ENCODE measurements around the gene DUSP9.

DUSP9 gene

GRCh38 chrX:153643431-153644351 lies 3.3 kb upstream of the DUSP9 start:
- Histone ChIP-seq H3K36me3 (ENCODE audit: control insufficient read depth, insufficient read depth, low read length) (no peaks in the 10 kb centered on the region), H3K9ac (ENCODE audit: low read depth, low read length) (no peak overlapping the region), H3K4me3 (ENCODE audit: low read depth, low read length) (peak overlapping the region; percentile 38), H3K9me3 (ENCODE audit: control insufficient read depth, insufficient read depth, low read length) (peaks cover 40% of the 10 kb centered on the region), H3K27ac (ENCODE audit: low read depth, low read length) (no peak overlapping the region), H3K27me3 (ENCODE audit: control insufficient read depth, insufficient read depth, low read length) (peaks cover 83% of the 10 kb centered on the region), H3K4me1 (ENCODE audit: control insufficient read depth, insufficient read depth, low read length) (no peaks in the 10 kb centered on the region; the same call in 1 of the 2 replicates)

- no peak overlapping the region for H3K27ac ChIP-seq (ENCODE audit: low read depth, low read length)
- peak overlapping the region; percentile 37 for H3K4me3 ChIP-seq (ENCODE audit: low read depth, low read length)
These were observed 2.5 kb upstream of the DUSP9 start for GRCh38 chrX:153644356-153645125.

GRCh38 chrX:153645151-153645550 lies 1.9 kb upstream of the DUSP9 start:
- no peak overlapping the region for H3K27ac ChIP-seq (ENCODE audit: low read depth, low read length)

More at GRCh38 chrX:153644356-153645125, 2.5 kb upstream of the DUSP9 start:
- H3K9me3 ChIP-seq (ENCODE audit: control insufficient read depth, insufficient read depth, low read length): peaks cover 47% of the 10 kb centered on the region
- H3K9ac ChIP-seq (ENCODE audit: low read depth, low read length): no peak overlapping the region
- no peaks in the 10 kb centered on the region; the same call in 1 of the 2 replicates for H3K4me1 ChIP-seq (ENCODE audit: control insufficient read depth, insufficient read depth, low read length)
- no peaks in the 10 kb centered on the region for H3K36me3 ChIP-seq (ENCODE audit: control insufficient read depth, insufficient read depth, low read length)
- H3K27me3 ChIP-seq (ENCODE audit: control insufficient read depth, insufficient read depth, low read length): peaks cover 91% of the 10 kb centered on the region

GRCh38 chrX:153645921-153646488 lies 998 bp upstream of the DUSP9 start:
- peaks cover 80% of the 10 kb centered on the region for H3K27me3 ChIP-seq (ENCODE audit: control insufficient read depth, insufficient read depth, low read length)
- H3K27ac ChIP-seq (ENCODE audit: low read depth, low read length): no peak overlapping the region
- no peak overlapping the region for H3K9ac ChIP-seq (ENCODE audit: low read depth, low read length)
- H3K36me3 ChIP-seq (ENCODE audit: control insufficient read depth, insufficient read depth, low read length): no peaks in the 10 kb centered on the region
- peaks cover 39% of the 10 kb centered on the region for H3K9me3 ChIP-seq (ENCODE audit: control insufficient read depth, insufficient read depth, low read length)
- no peak overlapping the region for H3K4me3 ChIP-seq (ENCODE audit: low read depth, low read length)
- no peaks in the 10 kb centered on the region; the same call in 1 of the 2 replicates for H3K4me1 ChIP-seq (ENCODE audit: control insufficient read depth, insufficient read depth, low read length)

More at GRCh38 chrX:153645151-153645550, 1.9 kb upstream of the DUSP9 start:
- H3K27me3 ChIP-seq (ENCODE audit: control insufficient read depth, insufficient read depth, low read length): peaks cover 88% of the 10 kb centered on the region
- H3K9me3 ChIP-seq (ENCODE audit: control insufficient read depth, insufficient read depth, low read length): peaks cover 45% of the 10 kb centered on the region
- no peak overlapping the region for H3K4me3 ChIP-seq (ENCODE audit: low read depth, low read length)
- no peaks in the 10 kb centered on the region for H3K36me3 ChIP-seq (ENCODE audit: control insufficient read depth, insufficient read depth, low read length)
- no peaks in the 10 kb centered on the region; the same call in 1 of the 2 replicates for H3K4me1 ChIP-seq (ENCODE audit: control insufficient read depth, insufficient read depth, low read length)
- H3K9ac ChIP-seq (ENCODE audit: low read depth, low read length): no peak overlapping the region

DNA sequence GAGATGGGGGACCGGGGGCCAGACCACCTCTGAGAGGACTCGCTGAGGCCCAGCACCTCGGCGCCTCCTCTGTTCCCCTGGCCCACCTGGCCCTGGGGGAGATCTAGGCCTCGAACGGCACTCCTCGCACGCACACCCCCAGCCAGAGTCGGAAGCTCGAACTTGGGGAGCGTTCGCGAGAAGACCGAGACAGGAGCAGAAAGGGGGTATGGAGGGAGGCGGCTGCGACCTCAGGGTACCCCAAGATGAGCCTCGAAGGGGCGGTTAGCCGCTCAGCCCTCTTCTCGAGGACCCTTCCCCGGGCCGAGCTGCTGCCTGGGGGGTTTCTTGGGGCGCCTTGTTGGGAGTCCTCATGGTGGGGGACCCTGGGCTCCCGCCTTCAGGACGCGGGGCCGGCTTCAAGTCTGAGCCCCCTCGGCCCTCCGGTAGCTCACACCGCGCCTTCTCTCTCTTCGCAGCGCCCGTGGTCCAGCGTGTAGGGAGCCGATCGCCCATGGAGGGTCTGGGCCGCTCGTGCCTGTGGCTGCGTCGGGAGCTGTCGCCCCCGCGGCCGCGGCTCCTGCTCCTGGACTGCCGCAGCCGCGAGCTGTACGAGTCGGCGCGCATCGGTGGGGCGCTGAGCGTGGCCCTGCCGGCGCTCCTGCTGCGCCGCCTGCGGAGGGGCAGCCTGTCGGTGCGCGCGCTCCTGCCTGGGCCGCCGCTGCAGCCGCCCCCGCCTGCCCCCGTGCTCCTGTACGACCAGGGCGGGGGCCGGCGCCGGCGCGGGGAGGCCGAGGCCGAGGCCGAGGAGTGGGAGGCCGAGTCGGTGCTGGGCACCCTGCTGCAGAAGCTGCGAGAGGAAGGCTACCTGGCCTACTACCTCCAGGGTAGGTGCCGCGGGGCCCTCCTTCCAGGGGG lies 706 bp downstream of the DUSP9 start:
- Histone ChIP-seq H3K36me3 (ENCODE audit: control insufficient read depth, insufficient read depth, low read length) (no peaks in the 10 kb centered on the region), H3K9ac (ENCODE audit: low read depth, low read length) (no peak overlapping the region), H3K27ac (ENCODE audit: low read depth, low read length) (no peak overlapping the region), H3K4me3 (ENCODE audit: low read depth, low read length) (no peak overlapping the region; the same call in 1 of the 2 replicates), H3K27me3 (ENCODE audit: control insufficient read depth, insufficient read depth, low read length) (peaks cover 66% of the 10 kb centered on the region), H3K4me1 (ENCODE audit: control insufficient read depth, insufficient read depth, low read length) (no peaks in the 10 kb centered on the region), H3K9me3 (ENCODE audit: control insufficient read depth, insufficient read depth, low read length) (peaks cover 38% of the 10 kb centered on the region)

GRCh38 chrX:153648358-153649177 lies 1.6 kb downstream of the DUSP9 start:
- Histone ChIP-seq H3K27ac (ENCODE audit: low read depth, low read length) (no peak overlapping the region), H3K4me3 (ENCODE audit: low read depth, low read length) (no peak overlapping the region), H3K36me3 (ENCODE audit: control insufficient read depth, insufficient read depth, low read length) (no peaks in the 10 kb centered on the region), H3K27me3 (ENCODE audit: control insufficient read depth, insufficient read depth, low read length) (peaks cover 57% of the 10 kb centered on the region), H3K9me3 (ENCODE audit: control insufficient read depth, insufficient read depth, low read length) (peaks cover 32% of the 10 kb centered on the region), H3K9ac (ENCODE audit: low read depth, low read length) (no peak overlapping the region), H3K4me1 (ENCODE audit: control insufficient read depth, insufficient read depth, low read length) (no peaks in the 10 kb centered on the region)

DNA sequence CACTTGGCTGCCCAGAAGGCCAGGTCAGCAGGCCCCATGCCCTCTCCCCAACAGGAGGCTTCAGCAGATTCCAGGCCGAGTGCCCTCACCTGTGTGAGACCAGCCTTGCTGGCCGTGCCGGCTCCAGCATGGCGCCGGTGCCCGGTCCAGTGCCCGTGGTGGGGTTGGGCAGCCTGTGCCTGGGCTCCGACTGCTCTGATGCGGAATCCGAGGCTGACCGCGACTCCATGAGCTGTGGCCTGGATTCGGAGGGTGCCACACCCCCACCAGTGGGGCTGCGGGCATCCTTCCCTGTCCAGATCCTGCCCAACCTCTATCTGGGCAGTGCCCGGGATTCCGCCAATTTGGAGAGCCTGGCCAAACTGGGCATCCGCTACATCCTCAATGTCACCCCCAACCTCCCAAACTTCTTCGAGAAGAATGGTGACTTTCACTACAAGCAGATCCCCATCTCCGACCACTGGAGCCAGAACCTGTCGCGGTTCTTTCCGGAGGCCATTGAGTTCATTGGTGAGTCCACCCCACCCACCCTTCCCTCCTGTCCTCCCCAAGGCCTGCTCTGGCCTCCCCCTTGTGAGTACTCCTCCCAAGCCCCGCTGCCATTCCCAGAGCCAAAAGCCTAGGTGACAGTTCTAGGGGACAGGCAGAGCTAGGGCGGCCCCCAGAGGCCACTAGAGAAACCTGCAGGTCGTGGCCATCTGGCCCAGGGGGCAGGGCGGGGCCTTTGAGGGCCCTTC lies 2.3 kb downstream of the DUSP9 start:
- Histone ChIP-seq H3K9me3 (ENCODE audit: control insufficient read depth, insufficient read depth, low read length) (peaks cover 38% of the 10 kb centered on the region), H3K27ac (ENCODE audit: low read depth, low read length) (no peak overlapping the region), H3K36me3 (ENCODE audit: control insufficient read depth, insufficient read depth, low read length) (no peaks in the 10 kb centered on the region), H3K27me3 (ENCODE audit: control insufficient read depth, insufficient read depth, low read length) (peaks cover 51% of the 10 kb centered on the region), H3K4me3 (ENCODE audit: low read depth, low read length) (no peak overlapping the region), H3K9ac (ENCODE audit: low read depth, low read length) (no peak overlapping the region), H3K4me1 (ENCODE audit: control insufficient read depth, insufficient read depth, low read length) (no peaks in the 10 kb centered on the region)

DNA sequence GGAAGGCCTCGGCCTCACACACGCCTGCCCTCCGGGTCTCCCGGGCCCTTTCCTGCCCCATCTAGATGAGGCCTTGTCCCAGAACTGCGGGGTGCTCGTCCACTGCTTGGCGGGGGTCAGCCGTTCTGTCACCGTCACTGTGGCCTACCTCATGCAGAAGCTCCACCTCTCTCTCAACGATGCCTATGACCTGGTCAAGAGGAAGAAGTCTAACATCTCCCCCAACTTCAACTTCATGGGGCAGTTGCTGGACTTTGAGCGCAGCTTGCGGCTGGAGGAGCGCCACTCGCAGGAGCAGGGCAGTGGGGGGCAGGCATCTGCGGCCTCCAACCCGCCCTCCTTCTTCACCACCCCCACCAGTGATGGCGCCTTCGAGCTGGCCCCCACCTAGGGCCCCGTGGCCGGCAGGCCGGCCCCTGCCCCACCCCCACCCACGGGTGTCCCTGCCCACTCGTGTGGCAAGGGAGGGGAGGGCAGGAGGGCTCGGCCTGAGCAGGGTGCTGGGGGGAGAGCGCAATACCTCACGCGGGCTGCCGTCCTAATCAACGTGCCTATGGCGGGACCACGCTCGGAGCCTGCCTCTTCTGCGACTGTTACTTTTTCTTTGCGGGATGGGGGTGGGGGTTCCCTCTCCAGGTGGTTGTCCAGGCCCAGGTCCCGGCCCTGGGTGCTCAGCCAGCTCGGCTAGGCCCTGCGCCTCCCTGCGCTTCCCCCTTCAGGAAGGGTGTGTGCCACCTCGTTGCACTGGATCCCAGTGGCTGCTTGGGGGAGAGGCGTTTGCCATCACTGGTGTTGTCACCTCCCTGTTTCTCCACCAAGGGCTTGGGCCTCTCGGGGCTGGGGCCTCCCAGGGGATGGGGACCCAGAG lies 3.1 kb downstream of the DUSP9 start:
- Histone ChIP-seq H3K9ac (ENCODE audit: low read depth, low read length) (no peak overlapping the region), H3K4me1 (ENCODE audit: control insufficient read depth, insufficient read depth, low read length) (no peaks in the 10 kb centered on the region), H3K4me3 (ENCODE audit: low read depth, low read length) (no peak overlapping the region), H3K36me3 (ENCODE audit: control insufficient read depth, insufficient read depth, low read length) (no peaks in the 10 kb centered on the region), H3K27ac (ENCODE audit: low read depth, low read length) (no peak overlapping the region), H3K27me3 (ENCODE audit: control insufficient read depth, insufficient read depth, low read length) (peaks cover 43% of the 10 kb centered on the region), H3K9me3 (ENCODE audit: control insufficient read depth, insufficient read depth, low read length) (peaks cover 32% of the 10 kb centered on the region)

GRCh38 chrX:153650959-153651358 lies 4.0 kb downstream of the DUSP9 start:
- Histone ChIP-seq H3K36me3 (ENCODE audit: control insufficient read depth, insufficient read depth, low read length) (no peaks in the 10 kb centered on the region), H3K4me3 (ENCODE audit: low read depth, low read length) (no peak overlapping the region), H3K9me3 (ENCODE audit: control insufficient read depth, insufficient read depth, low read length) (peaks cover 24% of the 10 kb centered on the region), H3K4me1 (ENCODE audit: control insufficient read depth, insufficient read depth, low read length) (no peaks in the 10 kb centered on the region), H3K27me3 (ENCODE audit: control insufficient read depth, insufficient read depth, low read length) (peaks cover 35% of the 10 kb centered on the region), H3K27ac (ENCODE audit: low read depth, low read length) (no peak overlapping the region), H3K9ac (ENCODE audit: low read depth, low read length) (no peak overlapping the region)
